ENCODE data around the gene STX18.
"Not testable (repeated sequence)": the region's sequence is repeated elsewhere in the genome, so short reads cannot be mapped to it uniquely, and the experiment has no call there.

STX18 gene

DNA sequence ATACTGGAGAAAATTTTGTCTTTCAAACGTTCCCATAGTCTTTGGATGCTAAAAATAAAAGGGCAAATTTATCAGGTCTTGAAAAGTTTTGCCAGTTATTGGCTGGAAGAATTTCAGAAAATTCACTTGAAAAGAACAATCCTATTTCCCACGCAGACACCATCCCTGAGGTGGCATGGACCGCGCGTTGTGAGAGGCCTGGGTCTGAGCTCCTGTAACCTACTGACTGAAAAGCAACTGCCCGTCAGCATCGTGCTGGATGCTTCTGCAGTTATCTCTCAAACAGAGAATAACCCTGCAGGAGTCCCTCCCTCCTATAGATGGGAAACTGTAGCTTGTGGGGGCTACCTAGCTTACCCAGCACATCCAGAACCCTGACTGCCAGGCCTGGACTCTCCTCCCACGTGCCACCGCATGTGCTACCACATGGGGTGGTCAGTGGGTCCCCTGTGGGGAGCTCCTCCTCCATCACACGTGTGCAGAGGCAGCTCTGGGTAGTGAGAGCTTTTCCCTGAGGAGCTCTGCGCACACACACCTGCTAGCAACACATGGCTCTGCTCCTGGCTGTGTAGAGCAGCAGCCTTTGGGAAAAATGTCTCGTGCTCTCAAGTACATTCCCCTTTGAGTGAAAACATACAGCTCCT is 118.9 kb downstream of the STX18 start:
- in situ Hi-C loops (cut with MboI; ENCODE audit: low sequenced_read_pairs): no loop called here

- in situ Hi-C loops (cut with MboI; ENCODE audit: low sequenced_read_pairs): not testable (repeated sequence)
Measured at GRCh38 chr4:4422117-4422516, 119.7 kb downstream of the STX18 start.

GRCh38 chr4:4421356-4421755 is 120.5 kb downstream of the STX18 start:
- in situ Hi-C loops (cut with MboI; ENCODE audit: low sequenced_read_pairs): no loop called here

GRCh38 chr4:4420421-4420820 is 121.4 kb downstream of the STX18 start:
- in situ Hi-C loops (cut with MboI; ENCODE audit: low sequenced_read_pairs): no loop called here

GRCh38 chr4:4419896-4420295 is 122.0 kb downstream of the STX18 start:
- in situ Hi-C loops (cut with MboI; ENCODE audit: low sequenced_read_pairs): no loop called here

GRCh38 chr4:4418676-4419390 is 123.0 kb downstream of the STX18 start:
- in situ Hi-C loops (cut with MboI; ENCODE audit: low sequenced_read_pairs): no loop called here

DNA sequence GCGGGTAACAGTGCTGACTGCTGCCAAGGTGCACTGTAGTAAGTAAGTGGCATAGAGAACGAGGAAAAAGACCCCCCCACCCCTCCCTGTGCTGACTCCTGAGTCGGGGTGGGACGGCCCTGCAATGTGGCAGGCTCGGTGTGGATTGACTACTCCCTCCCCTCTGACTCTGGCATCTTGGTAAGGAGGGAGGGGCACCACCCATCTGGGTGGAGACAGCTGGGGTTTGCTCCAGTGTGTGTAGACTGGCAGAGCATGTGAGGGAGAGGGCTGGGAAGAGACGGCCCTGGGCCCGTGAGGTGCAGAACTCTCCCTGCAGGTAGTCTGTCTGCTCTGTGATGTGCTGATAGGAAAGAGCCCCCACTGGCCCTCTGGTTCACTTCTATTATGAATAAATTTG is 124.0 kb downstream of the STX18 start:
- in situ Hi-C loops (cut with MboI; ENCODE audit: low sequenced_read_pairs): no loop called here

DNA sequence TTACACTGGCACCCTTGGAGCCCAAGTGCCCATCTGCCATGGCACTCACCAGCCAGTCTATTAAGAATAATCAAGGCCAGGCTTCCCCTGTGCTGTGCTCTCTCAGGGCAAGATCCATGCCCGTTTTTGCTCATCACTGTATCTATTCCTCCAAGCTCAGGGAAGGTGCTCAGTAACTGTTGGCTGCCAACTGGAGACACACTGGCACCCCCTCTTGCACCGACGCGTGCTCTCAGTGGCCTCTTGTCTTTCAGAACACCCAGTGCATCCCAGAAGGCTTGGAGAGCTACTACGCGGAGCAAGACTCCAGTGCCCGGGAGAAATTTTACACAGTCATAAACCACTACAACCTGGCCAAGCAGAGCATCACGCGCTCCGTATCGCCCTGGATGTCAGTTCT is 124.9 kb downstream of the STX18 start:
- in situ Hi-C loops (cut with MboI; ENCODE audit: low sequenced_read_pairs): no loop called here

DNA sequence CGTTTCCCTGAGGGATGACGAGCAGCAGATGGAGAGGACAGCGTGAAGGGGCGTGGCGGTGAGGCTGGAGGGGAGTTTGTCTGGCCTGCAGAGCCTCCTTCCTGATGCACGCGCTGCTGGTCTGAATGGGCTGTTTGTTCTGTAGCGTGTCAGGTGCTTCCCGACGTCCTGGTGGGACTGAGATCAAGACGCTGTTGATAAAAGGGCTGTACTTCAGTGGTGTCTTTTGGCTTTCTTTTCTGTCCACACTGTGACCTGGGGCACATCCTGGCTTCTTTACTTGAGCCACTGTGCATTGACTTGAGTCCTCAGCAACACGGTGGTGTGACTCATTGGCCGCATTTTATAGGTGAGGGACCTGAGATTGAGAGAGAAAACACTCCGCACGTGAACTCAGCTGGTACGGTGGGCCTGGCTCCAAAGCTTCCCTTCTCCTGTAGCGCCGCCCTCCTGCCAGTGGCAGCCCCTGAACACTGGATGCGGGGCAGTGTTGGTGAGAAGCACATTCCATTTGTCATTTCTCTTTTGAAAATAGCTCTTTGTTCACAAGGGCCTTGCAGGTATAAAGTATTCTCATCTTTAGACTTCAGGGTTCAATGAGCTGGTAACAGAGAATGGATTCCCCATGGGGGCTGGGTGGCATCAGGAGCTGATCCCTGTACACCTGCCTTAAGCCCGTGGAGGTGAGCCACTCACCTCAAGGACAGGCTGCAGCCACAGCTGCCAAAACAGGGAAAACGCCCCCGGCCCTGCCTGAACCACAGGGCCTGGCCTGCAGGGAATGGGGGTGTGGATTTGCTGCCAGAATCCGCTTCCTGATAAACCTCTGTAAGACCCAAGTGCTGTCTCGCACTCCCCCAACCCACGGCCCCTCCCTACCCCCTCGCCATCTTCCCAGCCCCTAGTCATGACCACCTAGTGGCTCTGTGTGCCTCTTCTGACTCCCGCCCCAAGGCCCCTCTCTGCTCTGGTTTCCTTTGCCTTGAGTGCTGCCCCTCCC is 125.7 kb downstream of the STX18 start:
- in situ Hi-C loops (cut with MboI; ENCODE audit: low sequenced_read_pairs): no loop called here

DNA sequence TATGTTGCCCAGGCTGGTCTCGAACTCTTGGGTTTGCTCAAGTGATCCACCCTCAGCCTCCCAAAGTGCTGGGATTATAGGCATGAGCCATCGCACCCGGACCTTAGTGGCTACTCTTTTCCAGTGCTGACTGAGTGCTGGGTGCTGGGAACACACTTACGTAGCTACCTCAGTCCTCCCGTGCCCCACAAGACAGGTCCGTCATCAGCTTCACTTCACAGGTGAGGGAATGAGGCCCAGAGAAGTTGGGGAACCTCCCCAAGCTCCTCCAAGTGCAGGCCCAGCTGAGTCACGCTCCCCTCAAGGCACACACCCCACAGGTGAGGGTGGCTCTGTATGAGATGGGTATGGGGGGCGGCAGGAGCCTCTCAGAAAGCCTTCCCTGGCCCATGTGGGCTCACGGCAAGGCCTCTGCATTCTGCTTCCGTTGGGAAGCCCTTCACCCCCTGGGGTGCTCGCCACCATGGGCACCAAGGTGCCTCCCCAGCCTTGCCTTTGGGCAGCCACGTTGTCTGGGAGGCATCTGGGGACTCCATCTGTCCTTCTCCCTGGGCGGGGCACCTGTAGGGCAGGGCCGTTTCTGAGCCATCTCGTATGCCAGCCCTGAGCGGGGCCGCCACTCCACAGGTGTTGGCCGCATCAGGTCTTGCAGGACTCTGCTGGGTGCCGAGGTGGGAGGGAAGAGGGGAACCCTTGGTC is 126.6 kb downstream of the STX18 start:
- in situ Hi-C loops (cut with MboI; ENCODE audit: low sequenced_read_pairs): no loop called here

DNA sequence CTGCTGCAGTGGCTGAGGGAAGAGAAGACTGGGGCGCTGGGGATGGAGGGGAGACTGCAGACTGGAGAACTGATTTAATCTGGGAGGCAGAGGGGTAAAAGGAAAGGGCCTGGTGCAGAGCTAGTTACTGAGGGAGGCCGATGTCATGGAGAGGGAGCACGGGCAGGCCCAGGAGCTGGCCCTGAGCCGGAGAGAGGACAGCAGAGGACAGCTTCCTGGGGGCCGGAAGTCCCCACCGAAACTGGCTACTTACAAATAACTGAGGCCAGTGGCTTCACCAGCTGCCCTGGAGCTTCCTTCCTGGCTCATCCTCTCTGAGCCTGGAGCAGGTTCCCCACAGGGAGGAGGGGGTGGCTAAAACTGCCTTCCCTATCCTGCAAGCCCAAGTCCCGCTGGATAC is 128.0 kb downstream of the STX18 start:
- in situ Hi-C loops (cut with MboI; ENCODE audit: low sequenced_read_pairs): no loop called here

DNA sequence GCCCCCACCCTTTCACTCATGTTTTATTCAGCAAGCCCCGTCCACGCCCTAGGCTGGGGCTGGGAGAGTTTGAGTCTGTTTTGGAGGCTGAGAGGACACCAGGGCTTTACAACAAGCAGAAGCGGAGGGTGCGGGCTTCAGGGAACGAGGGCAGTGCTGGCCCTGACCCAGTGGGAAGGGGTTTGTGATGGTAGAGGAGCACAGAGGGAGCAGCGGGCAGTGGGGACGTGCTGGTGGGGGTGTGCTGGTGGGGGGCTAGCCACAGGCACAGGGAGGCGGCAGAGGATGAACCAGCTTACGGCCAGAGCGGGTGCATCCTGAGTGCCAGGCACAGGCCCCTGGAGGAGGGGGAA is 128.5 kb downstream of the STX18 start:
- in situ Hi-C loops (cut with MboI; ENCODE audit: low sequenced_read_pairs): no loop called here

DNA sequence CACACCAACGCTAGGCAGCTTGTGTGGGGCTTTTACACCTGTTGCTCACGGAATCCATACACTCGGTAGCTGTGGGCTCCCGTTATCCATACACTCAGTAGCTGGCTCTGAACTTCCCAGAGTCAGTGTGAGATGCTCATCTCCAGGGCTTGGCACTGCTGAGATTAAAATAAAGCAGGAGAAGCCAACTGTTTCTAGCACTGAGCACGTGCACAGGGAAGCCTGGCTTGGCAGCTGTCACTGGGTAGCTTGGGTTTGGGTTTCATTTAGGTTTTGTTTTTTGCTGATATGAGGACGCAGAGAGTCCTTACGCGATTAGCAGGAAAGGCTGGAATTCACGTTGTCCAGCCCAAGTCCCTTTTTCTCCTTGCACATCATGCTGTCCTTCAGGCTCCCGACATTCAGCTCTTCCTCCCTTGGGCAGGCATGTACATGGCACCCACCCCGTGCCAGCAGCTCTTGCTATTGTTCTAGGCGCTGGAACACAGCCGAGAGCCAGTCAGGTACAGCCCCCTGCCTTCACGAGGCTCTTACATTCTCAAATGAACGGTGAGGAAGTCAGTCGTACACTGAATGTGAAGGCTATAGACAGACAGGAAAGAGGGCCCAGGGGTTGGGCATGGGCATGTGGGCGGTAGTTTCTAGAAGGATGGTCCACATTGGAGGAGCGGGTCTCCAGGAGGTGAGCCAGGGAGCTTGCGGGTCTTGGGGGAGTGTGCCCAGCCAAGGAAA is 129.0 kb downstream of the STX18 start:
- in situ Hi-C loops (cut with MboI; ENCODE audit: low sequenced_read_pairs): no loop called here

- in situ Hi-C loops (cut with MboI; ENCODE audit: low sequenced_read_pairs): no loop called here
Measured at GRCh38 chr4:4411906-4412305, 129.9 kb downstream of the STX18 start.

DNA sequence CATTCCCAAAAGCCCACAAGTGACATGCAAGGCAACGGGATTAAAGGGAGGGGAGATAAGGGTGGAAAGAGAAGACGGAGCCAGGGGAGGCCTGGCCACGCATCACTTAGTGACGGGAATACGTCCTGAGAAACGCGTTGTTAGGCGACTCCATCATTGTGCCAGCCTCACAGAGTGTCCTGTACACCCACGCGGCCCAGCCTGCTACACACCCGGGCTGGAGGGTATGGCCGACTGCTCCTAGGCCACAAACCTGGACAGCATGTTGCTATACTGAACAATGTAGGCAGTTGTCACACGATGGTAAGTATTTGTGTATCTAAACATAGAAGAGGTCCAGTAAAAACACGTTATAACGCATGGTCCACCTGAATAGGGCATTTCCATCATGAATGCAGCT is 131.6 kb downstream of the STX18 start:
- in situ Hi-C loops (cut with MboI; ENCODE audit: low sequenced_read_pairs): no loop called here

- in situ Hi-C loops (cut with MboI; ENCODE audit: low sequenced_read_pairs): no loop called here
Measured at GRCh38 chr4:4409416-4410115, 132.3 kb downstream of the STX18 start.

DNA sequence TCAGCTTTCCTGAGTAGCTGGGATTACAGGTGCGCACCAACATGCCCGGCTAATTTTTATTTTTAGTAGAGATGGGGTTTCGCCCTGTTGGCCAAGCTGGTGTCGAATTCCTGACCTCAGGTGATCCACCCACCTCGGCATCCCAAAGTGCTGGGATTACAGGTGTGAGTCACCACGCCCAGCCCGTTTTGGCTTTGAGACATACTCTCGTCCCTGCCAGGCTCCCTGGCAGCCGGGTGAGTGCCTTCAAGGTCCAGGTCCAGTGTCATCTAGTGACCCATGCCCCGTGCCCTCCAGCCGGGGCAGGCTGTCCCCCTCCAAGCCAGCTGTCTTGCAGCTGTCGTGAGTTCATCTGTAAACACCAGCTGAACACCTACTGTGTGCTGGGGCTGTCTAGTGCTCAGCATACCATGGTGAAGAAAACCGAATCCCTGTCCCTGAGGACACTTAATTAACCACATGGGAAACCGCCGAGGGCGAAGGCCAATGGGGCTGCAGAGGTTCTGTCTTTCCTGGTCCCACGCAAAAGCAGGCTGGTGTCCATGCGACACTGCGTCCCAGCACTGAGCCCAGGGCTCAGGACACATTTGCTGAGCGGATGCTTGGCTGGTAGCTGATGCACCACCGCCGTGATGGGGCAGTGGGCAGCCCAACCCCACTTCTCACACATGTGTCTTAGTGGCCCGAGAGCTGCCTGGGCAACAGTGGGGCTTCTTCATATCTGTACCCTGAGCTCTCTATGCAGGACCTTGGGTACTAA is 133.1 kb downstream of the STX18 start:
- in situ Hi-C loops (cut with MboI; ENCODE audit: low sequenced_read_pairs): no loop called here

- in situ Hi-C loops (cut with MboI; ENCODE audit: low sequenced_read_pairs): no loop called here
Measured at GRCh38 chr4:4408132-4408523, 133.7 kb downstream of the STX18 start.

Data from HL-60/S4 (cell line).